Testis (tissue), 2 donors: ENCODE measurements around the gene CDYL.

Experiments used
- POLR2A ChIP-seq: fragments of 450-650 bp; IDR thresholded peaks from one replicate; pipeline ENCODE4 v1.6.1; 2017; ENCODE audit warnings: antibody characterized with exemption, mild to moderate bottlenecking, moderate library complexity
- TF ChIP-seq, protein P1 (sequence below), 3 experiments: fragments of 450-650 bp in 2 of 3; fragments of 200-600 bp in 1 of 3; sonication (generic) in 1 of 3; IDR thresholded peaks; one replicate each; pipeline ENCODE4 v1.5.1; 2016 to 2019; ENCODE audit warnings: antibody characterized with exemption in 3 of 3, mild to moderate bottlenecking in 2 of 3, moderate library complexity in 1 of 3

DNA sequence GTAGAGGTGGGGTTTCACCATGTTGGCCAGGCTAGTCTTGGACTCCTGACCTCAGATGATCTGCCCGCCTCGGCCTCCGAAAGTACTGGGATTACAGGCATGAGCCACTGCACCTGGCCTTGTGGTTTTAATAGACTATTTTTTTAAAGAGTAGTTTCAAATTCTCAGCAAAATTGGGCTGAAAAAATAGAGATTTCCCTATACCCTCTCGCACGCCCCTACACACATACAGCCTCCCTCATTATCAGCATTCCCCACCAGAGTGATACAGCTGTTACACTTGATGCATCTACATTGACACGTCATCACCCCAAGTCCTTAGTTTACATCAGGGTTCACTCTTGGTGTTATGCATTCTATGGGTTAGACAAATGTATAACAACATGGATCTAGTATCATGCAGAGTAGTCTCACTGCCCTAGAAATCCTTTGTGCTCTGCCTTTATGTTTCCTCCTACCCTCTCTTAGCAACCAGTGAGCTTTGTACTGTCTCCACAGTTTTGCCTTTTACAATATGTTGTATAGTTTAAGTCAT is 103.6 kb downstream of the CDYL start:
- TF ChIP-seq, protein P1, sequence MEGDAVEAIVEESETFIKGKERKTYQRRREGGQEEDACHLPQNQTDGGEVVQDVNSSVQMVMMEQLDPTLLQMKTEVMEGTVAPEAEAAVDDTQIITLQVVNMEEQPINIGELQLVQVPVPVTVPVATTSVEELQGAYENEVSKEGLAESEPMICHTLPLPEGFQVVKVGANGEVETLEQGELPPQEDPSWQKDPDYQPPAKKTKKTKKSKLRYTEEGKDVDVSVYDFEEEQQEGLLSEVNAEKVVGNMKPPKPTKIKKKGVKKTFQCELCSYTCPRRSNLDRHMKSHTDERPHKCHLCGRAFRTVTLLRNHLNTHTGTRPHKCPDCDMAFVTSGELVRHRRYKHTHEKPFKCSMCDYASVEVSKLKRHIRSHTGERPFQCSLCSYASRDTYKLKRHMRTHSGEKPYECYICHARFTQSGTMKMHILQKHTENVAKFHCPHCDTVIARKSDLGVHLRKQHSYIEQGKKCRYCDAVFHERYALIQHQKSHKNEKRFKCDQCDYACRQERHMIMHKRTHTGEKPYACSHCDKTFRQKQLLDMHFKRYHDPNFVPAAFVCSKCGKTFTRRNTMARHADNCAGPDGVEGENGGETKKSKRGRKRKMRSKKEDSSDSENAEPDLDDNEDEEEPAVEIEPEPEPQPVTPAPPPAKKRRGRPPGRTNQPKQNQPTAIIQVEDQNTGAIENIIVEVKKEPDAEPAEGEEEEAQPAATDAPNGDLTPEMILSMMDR (IDR thresholded peaks at IDR 0.05): no peak
- no peak for TF ChIP-seq POLR2A
